Left ventricle myocardium inferior (tissue), 1 donor: ENCODE measurements around the gene C20orf96. TPM values are rescaled to one million over a fixed set of nuclear protein-coding genes. Genes with fewer than 3 reads are reported as not detected.
"Not testable (repeated sequence)": the region's sequence is repeated elsewhere in the genome, so short reads cannot be mapped to it uniquely, and the experiment has no call there.

Source experiments
- DNase-seq: peaks from one replicate; pipeline ENCODE4 v3.0.0-alpha.2; 2020
- H3K27ac ChIP-seq: fragments of 200-600 bp; replicated peaks from 2 replicates; pipeline ENCODE4 v1.8.0; 2021
- H3K27me3 ChIP-seq: fragments of 200-600 bp; 2 replicates; pipeline ENCODE4 v1.8.0; 2021; ENCODE audit warnings: low read depth
- H3K36me3 ChIP-seq: fragments of 200-600 bp; 2 replicates; pipeline ENCODE4 v1.8.0; 2021
- H3K4me1 ChIP-seq: fragments of 200-600 bp; 2 replicates; pipeline ENCODE4 v1.8.0; 2021
- H3K4me3 ChIP-seq: fragments of 200-600 bp; 2 replicates; pipeline ENCODE4 v1.8.0; 2021; ENCODE audit warnings: mild to moderate bottlenecking, moderate library complexity
- H3K9me3 ChIP-seq: fragments of 200-600 bp; replicated peaks from 2 replicates; pipeline ENCODE4 v1.8.0; 2021
- CTCF ChIP-seq: fragments of 200-600 bp; IDR thresholded peaks from 2 replicates; pipeline ENCODE4 v1.8.0; 2021; ENCODE audit warnings: antibody characterized with exemption, mild to moderate bottlenecking, borderline replicate concordance
- intact Hi-C: fragments of 100-400 bp; cut with micrococcal nuclease; formaldehyde crosslinking; loops from one replicate; pipeline ENCODE4 v1.11.0; 2022
- total RNA-seq: library from RNA; stranded (reverse); fragmentation: NEBNext Ultra II Directional; extraction: Animal tissue kit (Norgen Biotek cat#: 25700); gene quantifications from one replicate; pipeline ENCODE4 v1.2.1, GENCODE V29; 2021
- donor health status: DM: no; HTN: yes; CAD: no; lungs with severe emphysema.

C20orf96 gene
- total RNA-seq, 1 donor from 2014 or later, result 6.6 TPM

- H3K9me3 ChIP-seq, result no peaks in the 10 kb centered on the region
- no peak within 1 kb of the TSS for H3K4me3 ChIP-seq
- intact Hi-C loops, result no loop called here
- no peak for DNase-seq
- no peak within 1 kb of the TSS for H3K27ac ChIP-seq
- H3K36me3 ChIP-seq, result no peaks in the 10 kb centered on the region
- no peaks in the 10 kb centered on the region for H3K4me1 ChIP-seq
- H3K27me3 ChIP-seq, result peaks cover 20% of the 10 kb centered on the region
- TF ChIP-seq CTCF, result no peak
Observed at GRCh38 chr20:257419-257818, 33.1 kb downstream of the C20orf96 start, which contains the start of gene DEFB132. DEFB132 (plus strand) TSS chr20:257724; CDS start chr20:257779, 55 bp downstream.

- H3K36me3 ChIP-seq, DNase-seq, H3K9me3 ChIP-seq, H3K4me1 ChIP-seq, H3K27ac ChIP-seq, intact Hi-C loops, H3K4me3 ChIP-seq: not testable (repeated sequence)
- H3K27me3 ChIP-seq, result peaks cover 26% of the 10 kb centered on the region
Observed at GRCh38 chr20:253447-253846, 37.1 kb downstream of the C20orf96 start.

GRCh38 chr20:252801-253200 lies 37.7 kb downstream of the C20orf96 start:
- intact Hi-C loops, result no loop called here
- no peaks in the 10 kb centered on the region for H3K9me3 ChIP-seq
- H3K4me3 ChIP-seq, result no peak overlapping the region
- TF ChIP-seq CTCF, result no peak
- H3K27me3 ChIP-seq, result peaks cover 26% of the 10 kb centered on the region
- no peak for DNase-seq
- no peaks in the 10 kb centered on the region for H3K36me3 ChIP-seq
- H3K27ac ChIP-seq, result no peak overlapping the region
- H3K4me1 ChIP-seq, result no peaks in the 10 kb centered on the region

GRCh38 chr20:251354-251753 lies 39.2 kb downstream of the C20orf96 start:
- no peaks in the 10 kb centered on the region for H3K36me3 ChIP-seq
- no peak overlapping the region for H3K27ac ChIP-seq
- peaks cover 7% of the 10 kb centered on the region for H3K9me3 ChIP-seq
- H3K4me3 ChIP-seq, result no peak overlapping the region
- peaks cover 26% of the 10 kb centered on the region for H3K27me3 ChIP-seq
- intact Hi-C loops, result no loop called here
- no peak for TF ChIP-seq CTCF
- H3K4me1 ChIP-seq, result no peaks in the 10 kb centered on the region
- DNase-seq, result no peak

- Histone ChIP-seq H3K27ac (no peak overlapping the region), H3K27me3 (peaks cover 34% of the 10 kb centered on the region), H3K9me3 (peaks cover 7% of the 10 kb centered on the region), H3K4me1 (no peaks in the 10 kb centered on the region), H3K36me3 (no peaks in the 10 kb centered on the region), H3K4me3 (no peak overlapping the region)
- no peak for DNase-seq
- no peak for TF ChIP-seq CTCF
- intact Hi-C loops, result no loop called here
Observed at GRCh38 chr20:242905-243304, 47.6 kb downstream of the C20orf96 start.

- no peak for TF ChIP-seq CTCF
- H3K27ac ChIP-seq, result no peak overlapping the region
- intact Hi-C loops, result no loop called here
- H3K9me3 ChIP-seq, result no peaks in the 10 kb centered on the region
- peaks cover 34% of the 10 kb centered on the region for H3K27me3 ChIP-seq
- no peaks in the 10 kb centered on the region for H3K36me3 ChIP-seq
- H3K4me3 ChIP-seq, result no peak overlapping the region
- DNase-seq, result no peak
- no peaks in the 10 kb centered on the region for H3K4me1 ChIP-seq
Observed at GRCh38 chr20:237929-238328, 52.6 kb downstream of the C20orf96 start.
